GM23248 (cell line): Measurements from ENCODE around the gene TYW1B. TPM values are rescaled to one million over a fixed set of nuclear protein-coding genes. Genes with fewer than 3 reads are reported as not detected.
A peak's percentile ranks its signal among the peaks of the same experiment; 100 is the strongest.
"Not testable (repeated sequence)": the region's sequence is repeated elsewhere in the genome, so short reads cannot be mapped to it uniquely, and the experiment has no call there.

Experiments used
- DNase-seq: peaks from one replicate; pipeline ENCODE4 v3.0.0-alpha.2; 2015
- H2AFZ ChIP-seq: fragments of 200-600 bp; sonication (generic); 2 replicates; pipeline ENCODE4 v1.6.1; 2016; ENCODE audit warnings: antibody characterized with exemption
- H3F3A ChIP-seq: fragments of 200-600 bp; sonication (generic); 2 replicates; pipeline ENCODE4 v1.6.1; 2016; ENCODE audit warnings: mild to moderate bottlenecking, antibody characterized with exemption, mixed run types; ENCODE audit not compliant: insufficient read depth
- H3K27ac ChIP-seq: fragments of 200-600 bp; sonication (generic); 2 replicates; pipeline ENCODE4 v1.5.1; 2016; ENCODE audit warnings: mild to moderate bottlenecking
- H3K27me3 ChIP-seq: fragments of 200-600 bp; sonication (generic); replicated peaks from 2 replicates; pipeline ENCODE4 v1.6.1; 2016; ENCODE audit warnings: mild to moderate bottlenecking; ENCODE audit not compliant: insufficient read depth
- H3K36me3 ChIP-seq: fragments of 200-600 bp; sonication (generic); 2 replicates; pipeline ENCODE4 v1.6.1; 2016; ENCODE audit warnings: low read depth, mild to moderate bottlenecking
- H3K4me1 ChIP-seq: fragments of 200-600 bp; sonication (generic); 2 replicates; pipeline ENCODE4 v1.6.1; 2016; ENCODE audit warnings: mild to moderate bottlenecking; ENCODE audit not compliant: insufficient read depth
- H3K4me2 ChIP-seq: fragments of 200-600 bp; sonication (generic); one replicate; pipeline ENCODE4 v1.6.1; 2016; ENCODE audit warnings: mild to moderate bottlenecking; ENCODE audit not compliant: unreplicated experiment
- H3K4me3 ChIP-seq: fragments of 200-600 bp; sonication (generic); 2 replicates; pipeline ENCODE4 v1.5.1; 2016; ENCODE audit warnings: mild to moderate bottlenecking
- H3K79me2 ChIP-seq: fragments of 200-600 bp; sonication (generic); 2 replicates; pipeline ENCODE4 v1.6.1; 2016; ENCODE audit warnings: mild to moderate bottlenecking; ENCODE audit not compliant: insufficient read depth
- H3K9ac ChIP-seq: fragments of 200-600 bp; sonication (generic); 2 replicates; pipeline ENCODE4 v1.6.1; 2016; ENCODE audit warnings: mild to moderate bottlenecking
- H3K9me2 ChIP-seq: fragments of 200-600 bp; sonication (generic); 2 replicates; pipeline ENCODE4 v1.6.1; 2016; ENCODE audit warnings: mixed run types, mild to moderate bottlenecking, moderate library complexity; ENCODE audit not compliant: insufficient read depth
- H3K9me3 ChIP-seq: fragments of 200-600 bp; sonication (generic); one replicate; pipeline ENCODE4 v1.6.1; 2017; ENCODE audit warnings: low read depth
- H4K20me1 ChIP-seq: fragments of 200-600 bp; sonication (generic); 2 replicates; pipeline ENCODE4 v1.6.0; 2016; ENCODE audit not compliant: insufficient read depth
- EZH2 ChIP-seq: fragments of 200-600 bp; sonication (generic); IDR thresholded peaks from 2 replicates; pipeline ENCODE4 v1.6.1; 2018; ENCODE audit warnings: antibody characterized with exemption, mild to moderate bottlenecking; ENCODE audit not compliant: insufficient read depth, poor library complexity, severe bottlenecking
- EZH2phosphoT487 ChIP-seq: fragments of 200-600 bp; sonication (generic); IDR thresholded peaks from 2 replicates; pipeline ENCODE4 v1.6.1; 2018; ENCODE audit warnings: antibody characterized with exemption, moderate library complexity, mild to moderate bottlenecking, low read depth; ENCODE audit not compliant: insufficient read depth
- WGBS, 2 experiments: methylation state at CpG; one replicate each; pipeline ENCODE4 v1.1.6; 2015 to 2017; ENCODE audit warnings: low lambda C conversion rate in 2 of 2, low coverage in 1 of 2; ENCODE audit errors: missing lambda C conversion rate in 2 of 2; 5-methylcytosine and 5-hydroxymethylcytosine counted together
- in situ Hi-C: fragments of 300-500 bp; cut with MboI; formaldehyde crosslinking; loops from 2 replicates; pipeline ENCODE4 v1.15.0; 2020
- polyA plus RNA-seq: library from polyadenylated mRNA; unstranded; fragments of >200 nt; fragmentation: Nextera tagmentation; extraction: Ambion mirVana; gene quantifications from 2 replicates; pipeline ENCODE4 v1.2.1, GENCODE V29; 2016
- total RNA-seq: library from RNA; depleted of rRNA; stranded (reverse); fragments of >200 nt; shearing (Covaris generic); gene quantifications from 2 replicates; pipeline ENCODE4 v1.2.3, GENCODE V29; 2014

Gene TYW1B
- total and polyA plus RNA-seq, 2 experiments from 2014 or later = 0.75 to 1.6 TPM

DNA sequence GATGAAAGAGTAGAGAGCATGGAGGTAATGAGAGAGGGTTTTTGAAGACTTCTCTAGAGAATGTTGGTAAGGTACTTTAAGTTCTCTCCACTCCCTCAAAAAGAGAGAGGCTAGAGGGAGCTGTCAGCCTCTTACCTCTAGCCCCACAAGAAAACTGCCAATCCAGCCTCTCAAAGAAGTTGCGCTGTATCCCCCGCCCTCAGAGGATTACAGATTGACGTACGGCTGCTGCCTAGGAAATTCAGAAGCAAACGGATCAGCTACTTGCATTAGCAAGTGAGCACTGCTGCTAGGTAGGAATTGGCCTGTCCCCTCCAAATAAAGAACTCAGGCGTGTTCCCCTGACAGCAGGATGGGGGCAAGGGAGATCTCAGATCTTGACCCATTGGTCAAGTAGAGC lies 34.2 kb downstream of the TYW1B start:
- H3K4me2 ChIP-seq = no peak overlapping the region
- 93 to 94% methylated on average over 6 of the region's 6 CpGs for WGBS, 2 experiments
- H3K79me2 ChIP-seq = no peaks in the 10 kb centered on the region
- H2AFZ ChIP-seq = no peak overlapping the region
- no peak overlapping the region for H3K9ac ChIP-seq
- H3K9me3 ChIP-seq = no peaks in the 10 kb centered on the region
- in situ Hi-C loops = loop anchor here (25.0 kb wide), 1 partner anchor 1031 kb away; no protein-coding TSS in a partner anchor
- DNase-seq = no peak
- no peaks in the 10 kb centered on the region for H3K4me1 ChIP-seq
- no peak overlapping the region for H3K27ac ChIP-seq
- no peaks in the 10 kb centered on the region for H3K36me3 ChIP-seq
- H3K9me2 ChIP-seq = no peaks in the 10 kb centered on the region
- no peaks in the 10 kb centered on the region for H3F3A ChIP-seq
- no peaks in the 10 kb centered on the region for H4K20me1 ChIP-seq
- no peak overlapping the region for H3K4me3 ChIP-seq
- no peaks in the 10 kb centered on the region for H3K27me3 ChIP-seq
- TF ChIP-seq EZH2phosphoT487 (no peak), EZH2 (no peak)

DNA sequence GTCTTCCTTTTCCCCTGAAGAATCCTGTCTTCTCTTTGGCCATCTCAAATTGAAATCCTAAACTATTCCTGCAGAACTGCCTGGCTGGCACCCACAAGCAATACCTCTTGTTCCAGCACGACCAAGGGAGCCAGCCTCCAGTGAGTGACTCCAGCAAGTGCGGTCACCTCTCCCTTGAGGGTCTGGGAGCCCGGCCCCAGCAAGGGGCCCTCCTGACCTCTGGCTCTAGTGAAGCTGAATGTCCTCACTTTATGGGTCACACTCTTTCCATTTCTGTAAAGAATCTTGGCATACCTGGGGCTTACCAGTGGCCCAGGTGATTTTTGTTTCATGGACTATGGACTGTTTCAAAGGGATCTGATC lies 37.3 kb downstream of the TYW1B start:
- in situ Hi-C loops = loop anchor here (25.0 kb wide), 1 partner anchor 1028 kb away; no protein-coding TSS in a partner anchor
- WGBS, 2 experiments = 61 to 64% methylated on average over 3 of the region's 3 CpGs
- not testable (repeated sequence) for H3K4me2 ChIP-seq

DNA sequence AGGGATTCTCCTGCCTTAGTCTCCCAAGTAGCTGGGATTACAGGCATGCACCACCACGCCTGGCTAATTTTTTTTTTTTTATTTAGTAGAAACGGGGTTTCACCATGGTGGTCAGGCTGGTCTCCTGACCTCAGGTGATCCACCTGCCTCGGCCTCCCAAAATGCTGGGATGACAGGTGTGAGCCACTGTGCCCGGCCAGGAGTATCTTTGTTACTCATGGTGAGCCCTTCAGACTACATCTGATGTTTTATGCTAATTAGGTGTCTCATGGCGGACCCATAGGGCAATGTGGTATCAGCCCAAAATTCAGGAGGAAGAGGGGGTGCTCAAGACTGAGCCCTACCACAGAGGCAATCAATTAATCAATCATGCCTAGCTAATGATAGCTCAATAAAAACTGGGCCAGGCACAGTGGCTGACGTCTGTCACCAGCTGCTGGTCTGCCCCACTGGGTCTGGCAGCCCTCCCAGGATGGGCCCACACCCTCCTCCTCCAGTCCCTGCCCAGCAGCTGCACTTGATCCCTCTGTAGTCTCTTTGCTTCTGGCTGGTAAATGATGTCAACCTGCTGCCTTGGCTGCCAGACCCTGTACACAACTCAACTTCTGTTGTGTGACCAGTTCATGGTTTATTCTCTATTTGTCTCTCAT lies 37.8 kb downstream of the TYW1B start:
- 73 to 77% methylated on average over 6 of the region's 6 CpGs for WGBS, 2 experiments
- H4K20me1 ChIP-seq, H3F3A ChIP-seq, H3K27ac ChIP-seq, H3K4me1 ChIP-seq, H3K9me3 ChIP-seq, H3K9ac ChIP-seq, H3K36me3 ChIP-seq, H3K4me3 ChIP-seq, H3K79me2 ChIP-seq, H2AFZ ChIP-seq, DNase-seq, H3K4me2 ChIP-seq, H3K9me2 ChIP-seq, H3K27me3 ChIP-seq: not testable (repeated sequence)
- in situ Hi-C loops = loop anchor here (25.0 kb wide), 1 partner anchor 1028 kb away; no protein-coding TSS in a partner anchor

More for the DNA sequence above, 37.3 kb downstream of the TYW1B start:
- not testable (repeated sequence) for H3K27me3 ChIP-seq, H3F3A ChIP-seq, H3K9me3 ChIP-seq, H4K20me1 ChIP-seq, H3K9ac ChIP-seq, H3K27ac ChIP-seq, DNase-seq, H3K4me1 ChIP-seq, H2AFZ ChIP-seq, H3K79me2 ChIP-seq, H3K9me2 ChIP-seq, H3K4me3 ChIP-seq, H3K36me3 ChIP-seq

DNA sequence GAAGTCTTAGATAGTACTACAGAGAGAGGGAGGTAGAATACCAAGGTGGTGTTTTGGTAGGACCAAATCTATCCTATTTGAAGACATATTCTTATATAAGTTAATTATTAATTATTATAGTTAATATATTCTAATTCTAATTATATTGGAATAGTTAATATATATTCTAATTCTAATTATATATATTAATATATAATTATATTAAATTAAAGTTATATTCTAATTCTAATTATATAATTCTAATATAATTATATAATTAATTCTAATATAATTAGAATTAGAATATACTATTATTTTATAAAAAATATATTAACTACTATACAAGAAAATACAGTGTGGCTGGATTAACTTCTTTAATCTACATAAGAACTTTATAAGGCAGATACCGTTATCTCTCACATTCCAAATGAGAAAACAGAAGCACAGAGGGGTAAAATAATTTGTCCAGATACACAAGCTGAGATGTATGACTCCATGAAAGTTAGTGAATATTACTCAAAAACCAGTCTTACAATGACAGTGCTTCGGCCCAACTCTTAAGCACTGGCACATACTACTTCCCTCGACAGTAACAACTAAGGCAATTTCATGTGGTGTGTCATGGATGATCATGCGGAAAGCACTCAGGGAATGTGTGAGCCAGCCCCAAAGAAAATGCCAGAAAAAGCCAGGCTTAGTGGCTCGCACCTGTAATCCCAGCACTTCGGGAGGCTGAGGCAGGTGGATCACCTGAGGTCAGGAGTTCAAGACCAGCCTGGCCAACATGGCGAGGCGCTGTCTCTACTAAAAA lies 42.6 kb downstream of the TYW1B start:
- no peak overlapping the region for H3K9ac ChIP-seq
- in situ Hi-C loops = loop anchor here (25.0 kb wide), 1 partner anchor 1023 kb away; no protein-coding TSS in a partner anchor
- TF ChIP-seq EZH2phosphoT487 = no peak
- H3K4me2 ChIP-seq = no peak overlapping the region
- no peaks in the 10 kb centered on the region for H3K79me2 ChIP-seq
- no peak overlapping the region for H2AFZ ChIP-seq
- H3K4me3 ChIP-seq = no peak overlapping the region
- peak; percentile 81 for DNase-seq
- WGBS, 2 experiments = 56 to 57% methylated on average over 8 of the region's 8 CpGs
- no peaks in the 10 kb centered on the region for H3K27me3 ChIP-seq
- no peaks in the 10 kb centered on the region for H3K9me2 ChIP-seq
- no peaks in the 10 kb centered on the region for H3K9me3 ChIP-seq
- H3K27ac ChIP-seq = no peak overlapping the region
- peaks cover 24% of the 10 kb centered on the region for H3K4me1 ChIP-seq
- H3F3A ChIP-seq = peaks cover 13% of the 10 kb centered on the region; the same call in 1 of the 2 replicates
- H3K36me3 ChIP-seq = no peaks in the 10 kb centered on the region
- no peaks in the 10 kb centered on the region for H4K20me1 ChIP-seq

DNA sequence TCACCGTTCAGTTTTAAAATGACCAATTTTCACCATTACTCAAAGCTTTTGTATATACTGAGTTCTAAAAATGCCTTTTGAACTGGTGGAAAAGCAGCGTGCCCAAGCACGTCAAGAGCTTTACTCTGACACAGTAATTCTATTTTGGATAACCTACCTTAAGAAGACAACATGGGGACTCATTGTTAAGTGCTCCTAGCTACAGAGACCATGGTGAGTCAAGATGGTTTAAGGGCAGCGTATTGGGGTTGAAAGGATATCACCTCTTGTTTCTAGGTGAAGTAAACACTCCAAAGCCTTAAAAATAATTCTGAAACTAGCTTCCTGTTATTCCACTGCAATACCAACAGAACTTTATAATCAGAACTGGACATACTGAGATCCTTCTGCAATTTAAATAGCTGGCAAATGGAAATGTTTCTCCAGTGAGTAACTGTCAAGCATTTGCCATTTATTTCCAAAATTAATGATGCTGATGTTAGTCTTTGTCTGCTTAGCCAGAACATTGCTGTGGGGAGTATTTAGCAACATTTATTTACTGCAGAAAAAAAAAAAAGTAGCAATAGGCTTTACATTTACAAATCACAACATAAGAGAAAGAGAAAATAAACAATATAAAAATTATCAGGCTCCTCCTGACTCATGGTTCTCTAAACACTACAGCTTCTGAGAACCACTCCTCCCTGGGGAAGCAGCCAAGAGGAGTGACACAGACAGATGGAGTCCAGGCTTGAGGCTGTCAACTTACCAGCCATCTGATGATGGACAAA lies 44.2 kb downstream of the TYW1B start:
- not testable (repeated sequence) for H2AFZ ChIP-seq, H3K4me3 ChIP-seq, H3K36me3 ChIP-seq, H3K9me2 ChIP-seq, H3K79me2 ChIP-seq, H3K27me3 ChIP-seq, H4K20me1 ChIP-seq, H3K9ac ChIP-seq, H3K9me3 ChIP-seq
- H3K4me1 ChIP-seq = peaks cover 24% of the 10 kb centered on the region
- H3F3A ChIP-seq = peaks cover 13% of the 10 kb centered on the region; the same call in 1 of the 2 replicates
- DNase-seq = peak; percentile 73
- peak overlapping the region; percentile 34 for H3K27ac ChIP-seq
- peak overlapping the region; percentile 60 for H3K4me2 ChIP-seq
- WGBS, 2 experiments = 64 to 67% methylated on average over 4 of the region's 4 CpGs
- in situ Hi-C loops = loop anchor here (25.0 kb wide), 1 partner anchor 1021 kb away; no protein-coding TSS in a partner anchor
